Fibroblast of lung (primary cell): ENCODE results near the gene PRCP. TPM values are rescaled to one million over a fixed set of nuclear protein-coding genes. Genes with fewer than 3 reads are reported as not detected.
"Not testable (repeated sequence)": the region's sequence is repeated elsewhere in the genome, so short reads cannot be mapped to it uniquely, and the experiment has no call there.

Source experiments
- DNase-seq, 2 donors: peaks; one replicate each; pipeline versions ENCODE4 v3.0.0 to v3.0.0-alpha.2; 2010; ENCODE audit warnings: low read depth in 2 of 2
- H2AFZ ChIP-seq: 2 replicates; pipeline ENCODE4 v1.5.1; 2012; ENCODE audit warnings: low read length, control low read depth, inconsistent platforms
- H3K27ac ChIP-seq: 2 replicates; pipeline ENCODE4 v1.5.1; 2011; ENCODE audit warnings: low read length, control low read depth; ENCODE audit not compliant: insufficient read depth
- H3K27me3 ChIP-seq: 2 replicates; pipeline ENCODE4 v1.5.1; 2011; ENCODE audit warnings: mild to moderate bottlenecking, low read length; ENCODE audit not compliant: control insufficient read depth, insufficient read depth
- H3K36me3 ChIP-seq: 2 replicates; pipeline ENCODE4 v1.5.1; 2011; ENCODE audit warnings: low read length; ENCODE audit not compliant: control insufficient read depth, insufficient read depth
- H3K4me1 ChIP-seq: 2 replicates; pipeline ENCODE4 v1.5.1; 2011; ENCODE audit warnings: low read length; ENCODE audit not compliant: control insufficient read depth, insufficient read depth; ENCODE audit errors: extremely low read depth
- H3K4me2 ChIP-seq: 2 replicates; pipeline ENCODE4 v1.5.1; 2011; ENCODE audit warnings: low read length, control low read depth; ENCODE audit not compliant: insufficient read depth; ENCODE audit errors: extremely low read depth
- H3K4me3 ChIP-seq, 4 experiments: fragments of 200-600 bp in 1 of 4; sonication (generic) in 1 of 4; replicated peaks in 1 of 4; 2 replicates each; pipeline ENCODE4 v1.5.1; 2011 to 2016; ENCODE audit warnings: low read length in 4 of 4, low read depth in 3 of 4, mild to moderate bottlenecking in 3 of 4, control low read depth in 2 of 4, inconsistent platforms in 1 of 4, mixed read lengths in 1 of 4; ENCODE audit not compliant: insufficient read depth in 1 of 4; ENCODE audit errors: control extremely low read depth in 1 of 4
- H3K79me2 ChIP-seq: 2 replicates; pipeline ENCODE4 v1.5.1; 2012; ENCODE audit warnings: mild to moderate bottlenecking, low read length, inconsistent platforms; ENCODE audit not compliant: control insufficient read depth, insufficient read depth
- H3K9ac ChIP-seq: 2 replicates; pipeline ENCODE4 v1.5.1; 2011; ENCODE audit warnings: mild to moderate bottlenecking, low read length, control low read depth; ENCODE audit not compliant: insufficient read depth
- H3K9me3 ChIP-seq: 2 replicates; pipeline ENCODE4 v1.5.1; 2012; ENCODE audit warnings: low read depth, low read length; ENCODE audit not compliant: control insufficient read depth, insufficient read depth
- H4K20me1 ChIP-seq: 2 replicates; pipeline ENCODE4 v1.5.1; 2011; ENCODE audit warnings: low read length; ENCODE audit not compliant: control insufficient read depth, insufficient read depth; ENCODE audit errors: extremely low read depth
- CTCF ChIP-seq, 2 donors: IDR thresholded peaks in 1 of 2; conservative IDR thresholded peaks in 1 of 2; 1 replicate in 1 of 2; 2 replicates in 1 of 2; pipeline ENCODE4 v1.5.1; 2011 to 2012; ENCODE audit warnings: low read length in 2 of 2, control low read depth in 1 of 2, inconsistent platforms in 1 of 2, low read depth in 1 of 2, mild to moderate bottlenecking in 1 of 2
- EZH2 ChIP-seq: IDR thresholded peaks from 2 replicates; pipeline ENCODE4 v1.5.1; 2012; ENCODE audit warnings: low read length, control low read depth, mild to moderate bottlenecking; ENCODE audit errors: missing control alignments
- polyA plus RNA-seq, 2 donors: library from polyadenylated mRNA; depleted of rRNA in 1 of 2; stranded (reverse) in 1 of 2; unstranded in 1 of 2; fragments of >200 nt; gene quantifications; 2 replicates each; pipeline ENCODE4 v1.2.1, GENCODE V29; 2011 to 2012; ENCODE audit warnings: missing spikeins in 1 of 2
- total RNA-seq: library from RNA; depleted of rRNA; stranded (reverse); fragments of >200 nt; gene quantifications from 2 replicates; pipeline ENCODE4 v1.2.1, GENCODE V29; 2014

The PRCP gene
- total and polyA plus RNA-seq, 2 donors (not counting 1 experiment from before 2014, with no cell fraction given) = 107 to 167 TPM

- Histone ChIP-seq H3K4me1 (no peaks in the 10 kb centered on the region), H3K27ac (no peak overlapping the region), H3K36me3 (peaks cover 1% of the 10 kb centered on the region), H3K4me3 (no peak overlapping the region), H3K9ac (no peak overlapping the region), H3K27me3 (no peaks in the 10 kb centered on the region), H3K79me2 (no peaks in the 10 kb centered on the region), H2AFZ (no peak overlapping the region), H4K20me1 (no peaks in the 10 kb centered on the region), H3K4me2 (no peak overlapping the region), H3K9me3 (no peaks in the 10 kb centered on the region)
- peak; percentile 51 to 69 for DNase-seq
- TF ChIP-seq EZH2 (no peak), CTCF (conservative IDR thresholded peaks at IDR 0.05 in 1 of 2, IDR thresholded peaks at IDR 0.05 in 1 of 2; ENCODE audit: low read depth in 1 of 2, low read length in 2 of 2) (peak; percentile 75 to 76)
Observed at GRCh38 chr11:82927264-82927880, 27.1 kb upstream of the PRCP start.

- Histone ChIP-seq H3K4me3 (no peak overlapping the region), H3K27ac (no peak overlapping the region), H3K9ac (no peak overlapping the region), H3K9me3 (no peaks in the 10 kb centered on the region), H3K79me2 (no peaks in the 10 kb centered on the region), H3K4me1 (no peaks in the 10 kb centered on the region), H3K27me3 (no peaks in the 10 kb centered on the region), H4K20me1 (no peaks in the 10 kb centered on the region), H3K4me2 (no peak overlapping the region), H2AFZ (no peak overlapping the region), H3K36me3 (no peaks in the 10 kb centered on the region)
- no peak for DNase-seq
- TF ChIP-seq CTCF (conservative IDR thresholded peaks at IDR 0.05 in 1 of 2, IDR thresholded peaks at IDR 0.05 in 1 of 2; ENCODE audit: low read depth in 1 of 2, low read length in 2 of 2) = no peak
- no peak for TF ChIP-seq EZH2
Observed at GRCh38 chr11:82924522-82925224, 24.4 kb upstream of the PRCP start.

DNA sequence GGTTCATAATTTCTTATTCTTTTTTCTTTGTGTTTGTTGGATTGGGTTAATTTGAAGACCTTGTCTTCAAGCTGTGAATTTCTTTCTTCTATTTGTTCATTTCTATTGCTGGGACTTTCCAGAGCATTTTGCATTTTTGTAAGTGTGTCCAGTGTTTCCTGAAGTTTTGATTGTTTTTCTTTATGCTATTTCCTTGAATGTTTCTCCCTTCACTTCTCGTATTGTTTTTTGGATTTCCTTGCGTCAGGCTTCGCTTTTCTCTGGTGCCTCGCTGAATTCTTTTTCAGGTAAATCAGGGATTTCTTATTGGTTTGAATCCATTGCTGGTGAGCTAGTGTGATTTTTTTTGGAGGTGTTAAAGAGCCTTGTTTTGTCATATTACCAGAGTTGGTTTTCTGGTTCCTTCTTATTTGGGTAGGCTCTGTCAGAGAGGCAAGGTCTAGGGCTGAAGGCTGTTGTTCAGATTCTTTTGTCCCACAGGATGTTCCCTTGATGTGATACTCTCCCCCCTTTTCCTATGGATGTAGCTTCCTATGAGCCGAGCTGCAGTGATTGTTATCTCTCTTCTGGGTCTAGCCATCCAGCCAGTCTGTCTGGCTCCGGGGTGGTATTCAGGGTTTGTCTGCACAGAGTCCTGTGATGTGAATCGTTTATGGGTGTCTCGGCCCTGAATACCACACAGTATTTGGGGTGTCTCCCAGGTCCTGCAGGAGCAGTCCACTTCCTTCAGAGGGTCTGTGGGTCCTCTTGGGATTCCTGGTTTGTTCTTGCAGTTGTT, 22.4 kb upstream of the PRCP start:
- H4K20me1 ChIP-seq, H3K36me3 ChIP-seq, H3K9ac ChIP-seq, H3K4me2 ChIP-seq, H3K79me2 ChIP-seq, H3K4me3 ChIP-seq, DNase-seq, H3K9me3 ChIP-seq, H3K27me3 ChIP-seq, H3K4me1 ChIP-seq, H2AFZ ChIP-seq, H3K27ac ChIP-seq: not testable (repeated sequence)

DNA sequence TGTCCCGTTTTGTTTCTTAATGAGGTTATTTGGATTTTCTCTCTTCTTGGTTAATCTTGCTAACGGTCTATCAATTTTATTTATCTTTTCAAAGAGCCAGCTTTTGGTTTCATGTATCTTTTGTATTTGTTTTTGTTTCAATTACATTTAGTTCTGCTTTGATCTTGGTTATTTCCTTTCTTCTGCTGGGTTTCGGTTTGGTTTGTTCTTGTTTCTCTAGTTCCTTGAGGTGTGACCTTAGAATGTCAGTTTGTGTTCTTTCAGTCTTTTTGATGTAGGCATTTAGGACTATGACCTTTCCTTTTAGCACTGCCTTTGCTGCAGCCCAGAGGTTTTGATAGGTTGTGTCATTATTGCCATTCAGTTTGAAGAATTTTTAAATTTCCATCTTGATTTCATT, 20.0 kb upstream of the PRCP start:
- not testable (repeated sequence) for H3K27ac ChIP-seq, H3K36me3 ChIP-seq, H3K4me3 ChIP-seq, H3K9ac ChIP-seq, H3K27me3 ChIP-seq, H2AFZ ChIP-seq, DNase-seq, H3K9me3 ChIP-seq, H3K4me2 ChIP-seq, H3K79me2 ChIP-seq, H3K4me1 ChIP-seq, H4K20me1 ChIP-seq

DNA sequence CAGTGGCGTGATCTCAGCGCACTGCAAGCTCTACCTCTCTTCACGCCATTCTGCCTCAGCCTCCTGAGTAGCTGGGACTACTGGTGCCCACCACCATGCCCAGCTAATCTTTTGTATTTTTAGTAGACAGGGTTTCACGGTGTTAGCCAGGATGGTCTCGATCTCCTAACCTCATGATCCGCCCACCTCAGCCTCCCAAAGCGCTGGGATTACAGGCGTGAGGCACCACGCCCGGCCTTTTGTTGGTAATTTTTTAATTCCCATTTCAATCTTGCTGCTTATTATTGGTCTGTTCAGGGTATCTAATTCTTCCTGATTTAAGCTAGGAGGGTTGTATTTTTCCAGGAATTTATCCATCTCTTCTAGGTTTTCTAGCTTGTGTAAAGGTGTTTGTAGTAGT, 19.6 kb upstream of the PRCP start:
- H2AFZ ChIP-seq, H3K4me1 ChIP-seq, H3K9me3 ChIP-seq, H3K79me2 ChIP-seq, H3K9ac ChIP-seq, H3K4me2 ChIP-seq, H4K20me1 ChIP-seq, H3K36me3 ChIP-seq, H3K4me3 ChIP-seq, H3K27ac ChIP-seq, DNase-seq, H3K27me3 ChIP-seq: not testable (repeated sequence)
